HCT116 (cell line): ENCODE measurements around the gene NECAB3. TPM values are rescaled to one million over a fixed set of nuclear protein-coding genes. Genes with fewer than 3 reads are reported as not detected.

Experiments
- ATAC-seq: fragments of 200-7000 bp; cut with Tn5 transposase; 2 replicates; pipeline ENCODE4 v1.9.1; 2020; ENCODE audit warnings: mild to moderate bottlenecking, moderate library complexity
- BruUV-seq: library from RNA; stranded (reverse); fragments of 400-500 nt; replicated peaks from 2 replicates; lab custom pipeline; 2021; lab: Mats Ljungman, UMichigan
- CTCF ChIA-PET: fragments of 300-600 bp; sonication (Branson Sonifier 250); formaldehyde crosslinking; loops from one replicate; lab custom pipeline; 2021; ENCODE audit warnings: antibody characterized with exemption; lab: Charles Lee
- POLR2A ChIA-PET: fragments of 300-600, 350-600 bp; sonication (Branson Sonifier 250); formaldehyde crosslinking; loops from one replicate; lab custom pipeline; 2021; ENCODE audit warnings: antibody characterized with exemption; lab: Charles Lee
- RAD21 ChIA-PET, 2 experiments: fragments of 300-600 bp; sonication (Branson Sonifier 250); formaldehyde crosslinking; loops; one replicate each; lab custom pipeline; 2023; ENCODE audit warnings: low total read pairs in 2 of 2; ENCODE audit not compliant: uncharacterized antibody in 2 of 2, unreplicated experiment in 2 of 2, low non-redundant PET in 1 of 2; lab: Charles Lee
- DNase-seq: peaks from one replicate; pipeline ENCODE4 v3.0.0-alpha.2; 2010; ENCODE audit warnings: low read depth, low spot score
- H2AFZ ChIP-seq: fragments of 200-600 bp; shearing (Covaris generic), sonication (generic); 2 replicates; pipeline ENCODE4 v1.6.1; 2017; ENCODE audit warnings: low read depth, mixed run types, mixed read lengths, antibody characterized with exemption, low read length; ENCODE audit not compliant: poor library complexity, severe bottlenecking
- H3K27ac ChIP-seq: 2 replicates; pipeline ENCODE4 v1.5.1; 2012; ENCODE audit warnings: low read depth, low read length
- H3K27me3 ChIP-seq: fragments of 200-600 bp; sonication (generic); 2 replicates; pipeline ENCODE4 v1.6.1; 2016; ENCODE audit warnings: mixed run types, low read length, mixed read lengths; ENCODE audit not compliant: insufficient read depth
- H3K36me3 ChIP-seq, 2 experiments: fragments of 200-500 bp in 1 of 2; fragments of 200-600 bp in 1 of 2; sonication (Bioruptor generic) in 1 of 2; sonication (generic) in 1 of 2; 2 replicates each; pipeline versions ENCODE4 v1.5.1 to v1.6.1; 2014 to 2016; ENCODE audit warnings: low read length in 2 of 2, inconsistent platforms in 1 of 2, mixed read lengths in 1 of 2, mixed run types in 1 of 2; ENCODE audit not compliant: insufficient read depth in 2 of 2, control insufficient read depth in 1 of 2
- H3K4me1 ChIP-seq, 2 experiments: fragments of 200-600 bp in 1 of 2; sonication (generic) in 1 of 2; 2 replicates each; pipeline versions ENCODE4 v1.5.1 to v1.6.1; 2012 to 2017; ENCODE audit warnings: low read length in 2 of 2, inconsistent platforms in 1 of 2, mild to moderate bottlenecking in 1 of 2, mixed read lengths in 1 of 2, mixed run types in 1 of 2, moderate library complexity in 1 of 2; ENCODE audit not compliant: insufficient read depth in 2 of 2, control insufficient read depth in 1 of 2
- H3K4me2 ChIP-seq: fragments of 200-600 bp; sonication (generic); 2 replicates; pipeline ENCODE4 v1.6.1; 2017; ENCODE audit warnings: mixed run types, low read length, mixed read lengths
- H3K4me3 ChIP-seq, 2 experiments: fragments of 200-600 bp in 1 of 2; sonication (generic) in 1 of 2; replicated peaks in 1 of 2; 2 replicates each; pipeline ENCODE4 v1.5.1; 2011 to 2016; ENCODE audit warnings: low read length in 2 of 2, control low read depth in 1 of 2, low read depth in 1 of 2, mild to moderate bottlenecking in 1 of 2, mixed read lengths in 1 of 2, mixed run types in 1 of 2
- H3K79me2 ChIP-seq: fragments of 200-600 bp; sonication (generic); 2 replicates; pipeline ENCODE4 v1.6.1; 2017; ENCODE audit warnings: mild to moderate bottlenecking, mixed run types, low read length, moderate library complexity, mixed read lengths; ENCODE audit not compliant: insufficient read depth
- H3K9ac ChIP-seq: fragments of 200-600 bp; sonication (generic); 2 replicates; pipeline ENCODE4 v1.6.1; 2016; ENCODE audit warnings: low read length, mixed read lengths
- H3K9me2 ChIP-seq: fragments of 200-600 bp; sonication (generic), shearing (Covaris generic); 2 replicates; pipeline ENCODE4 v1.6.1; 2017; ENCODE audit warnings: mixed run types, mild to moderate bottlenecking, moderate library complexity; ENCODE audit not compliant: insufficient read depth
- H3K9me3 ChIP-seq, 2 experiments: fragments of 200-500 bp in 1 of 2; fragments of 200-600 bp in 1 of 2; sonication (Bioruptor generic) in 1 of 2; sonication (generic) in 1 of 2; 2 replicates each; pipeline ENCODE4 v1.6.1; 2014 to 2017; ENCODE audit warnings: low read length in 2 of 2, mixed read lengths in 2 of 2, inconsistent platforms in 1 of 2, low read depth in 1 of 2, mild to moderate bottlenecking in 1 of 2, mixed run types in 1 of 2, moderate library complexity in 1 of 2; ENCODE audit not compliant: control insufficient read depth in 1 of 2, insufficient read depth in 1 of 2
- H4K20me1 ChIP-seq: fragments of 200-600 bp; sonication (generic), shearing (Covaris generic); 2 replicates; pipeline ENCODE4 v1.6.1; 2017; ENCODE audit warnings: mixed run types, mild to moderate bottlenecking, moderate library complexity; ENCODE audit not compliant: insufficient read depth
- EGR1 ChIP-seq: IDR thresholded peaks from 2 replicates; pipeline ENCODE4 v1.6.1; 2012; ENCODE audit warnings: low read depth
- ELF1 ChIP-seq: IDR thresholded peaks from 2 replicates; pipeline ENCODE4 v1.6.1; 2012; ENCODE audit warnings: low read depth, borderline replicate concordance
- EZH2 ChIP-seq: fragments of 200-600 bp; sonication (generic); IDR thresholded peaks from 2 replicates; pipeline ENCODE4 v1.6.1; 2017; ENCODE audit warnings: antibody characterized with exemption, mixed run types
- EZH2phosphoT487 ChIP-seq: fragments of 200-600 bp; IDR thresholded peaks from 2 replicates; pipeline ENCODE4 v1.6.1; 2018; ENCODE audit warnings: antibody characterized with exemption, borderline replicate concordance
- POLR2AphosphoS5 ChIP-seq: IDR thresholded peaks from 2 replicates; pipeline ENCODE4 v1.6.1; 2011; ENCODE audit warnings: mild to moderate bottlenecking, low read depth, low read length, moderate library complexity
- RAD21 ChIP-seq: IDR thresholded peaks from 2 replicates; pipeline ENCODE4 v1.6.1; 2012; ENCODE audit warnings: low read depth, mild to moderate bottlenecking
- SIN3A ChIP-seq: IDR thresholded peaks from 2 replicates; pipeline ENCODE4 v1.6.1; 2012; ENCODE audit warnings: low read depth
- SP1 ChIP-seq: IDR thresholded peaks from 2 replicates; pipeline ENCODE4 v1.6.1; 2012; ENCODE audit warnings: low read depth
- SRF ChIP-seq: IDR thresholded peaks from 2 replicates; pipeline ENCODE4 v1.6.1; 2012; ENCODE audit warnings: low read depth
- TCF7L2 ChIP-seq: IDR thresholded peaks from 2 replicates; pipeline ENCODE4 v1.7.0; 2011; ENCODE audit warnings: borderline replicate concordance, inconsistent platforms; ENCODE audit not compliant: insufficient read depth, insufficient read length; ENCODE audit errors: extremely low read depth
- YY1 ChIP-seq: IDR thresholded peaks from 2 replicates; pipeline ENCODE4 v1.6.1; 2011; ENCODE audit warnings: low read length, low read depth, moderate library complexity, mild to moderate bottlenecking; ENCODE audit not compliant: insufficient replicate concordance; ENCODE audit errors: extremely low read depth
- ZNF274 ChIP-seq: fragments of 200-500 bp; sonication (Bioruptor generic); IDR thresholded peaks from 2 replicates; pipeline ENCODE4 v1.6.1; 2014; ENCODE audit warnings: mild to moderate bottlenecking, low read depth, low read length, inconsistent platforms
- intact Hi-C: fragments of 100-400 bp; cut with micrococcal nuclease; formaldehyde crosslinking; loops from 2 replicates; pipeline ENCODE4 v1.10.0; 2022
- total RNA-seq: library from RNA; stranded (reverse); gene quantifications from one replicate; pipeline ENCODE4 v1.2.1, GENCODE V29; 2021; ENCODE audit not compliant: unreplicated experiment
- TF ChIP-seq, protein P1 (sequence below): IDR thresholded peaks from 2 replicates; pipeline ENCODE4 v1.6.1; 2012; ENCODE audit warnings: low read depth
- TF ChIP-seq, protein P2 (sequence below): IDR thresholded peaks from 2 replicates; pipeline ENCODE4 v1.6.1; 2012
- TF ChIP-seq, protein P3 (sequence below), 3 experiments: fragments of 200-600 bp in 1 of 3; sonication (generic) in 1 of 3; IDR thresholded peaks in 2 of 3; conservative IDR thresholded peaks in 1 of 3; 2 replicates each; pipeline ENCODE4 v1.5.1; 2012 to 2017; ENCODE audit warnings: low read depth in 2 of 3, low read length in 2 of 3, antibody characterized with exemption in 1 of 3, borderline replicate concordance in 1 of 3, control low read depth in 1 of 3, mild to moderate bottlenecking in 1 of 3, mixed read lengths in 1 of 3, mixed run types in 1 of 3, moderate library complexity in 1 of 3; ENCODE audit not compliant: insufficient read depth in 1 of 3

The NECAB3 gene
- total RNA-seq, 1 experiment from 2014 or later: 48.1 TPM

DNA sequence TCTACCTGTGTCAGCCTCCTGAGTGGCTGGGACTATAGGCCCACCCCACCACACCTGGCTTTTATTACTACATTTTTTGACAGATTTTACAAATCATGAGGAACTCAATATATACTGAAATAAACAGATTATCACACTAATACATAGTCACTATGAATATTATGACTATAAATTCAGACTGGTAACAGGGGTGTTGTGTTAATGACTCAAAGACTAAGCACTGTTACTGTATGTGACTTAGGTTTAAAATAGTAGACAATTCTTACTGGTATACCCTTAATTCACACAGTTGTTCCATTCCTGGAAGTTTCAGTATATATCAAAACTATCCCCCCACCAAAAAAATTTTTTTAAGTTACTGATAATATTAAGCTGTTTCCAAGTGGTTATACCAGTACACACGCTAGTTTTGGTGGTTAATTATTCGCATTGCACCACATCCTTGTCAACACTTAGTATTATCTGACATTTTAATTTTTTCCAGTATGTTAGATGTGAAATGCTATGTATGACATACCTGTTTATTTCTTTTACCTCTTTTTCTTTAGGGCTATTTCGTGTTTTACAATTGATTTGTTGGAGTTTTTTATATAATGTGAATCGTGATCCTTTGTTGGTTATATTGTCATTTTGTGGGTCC, 46.5 kb downstream of the NECAB3 start:
- TF ChIP-seq, protein P1, sequence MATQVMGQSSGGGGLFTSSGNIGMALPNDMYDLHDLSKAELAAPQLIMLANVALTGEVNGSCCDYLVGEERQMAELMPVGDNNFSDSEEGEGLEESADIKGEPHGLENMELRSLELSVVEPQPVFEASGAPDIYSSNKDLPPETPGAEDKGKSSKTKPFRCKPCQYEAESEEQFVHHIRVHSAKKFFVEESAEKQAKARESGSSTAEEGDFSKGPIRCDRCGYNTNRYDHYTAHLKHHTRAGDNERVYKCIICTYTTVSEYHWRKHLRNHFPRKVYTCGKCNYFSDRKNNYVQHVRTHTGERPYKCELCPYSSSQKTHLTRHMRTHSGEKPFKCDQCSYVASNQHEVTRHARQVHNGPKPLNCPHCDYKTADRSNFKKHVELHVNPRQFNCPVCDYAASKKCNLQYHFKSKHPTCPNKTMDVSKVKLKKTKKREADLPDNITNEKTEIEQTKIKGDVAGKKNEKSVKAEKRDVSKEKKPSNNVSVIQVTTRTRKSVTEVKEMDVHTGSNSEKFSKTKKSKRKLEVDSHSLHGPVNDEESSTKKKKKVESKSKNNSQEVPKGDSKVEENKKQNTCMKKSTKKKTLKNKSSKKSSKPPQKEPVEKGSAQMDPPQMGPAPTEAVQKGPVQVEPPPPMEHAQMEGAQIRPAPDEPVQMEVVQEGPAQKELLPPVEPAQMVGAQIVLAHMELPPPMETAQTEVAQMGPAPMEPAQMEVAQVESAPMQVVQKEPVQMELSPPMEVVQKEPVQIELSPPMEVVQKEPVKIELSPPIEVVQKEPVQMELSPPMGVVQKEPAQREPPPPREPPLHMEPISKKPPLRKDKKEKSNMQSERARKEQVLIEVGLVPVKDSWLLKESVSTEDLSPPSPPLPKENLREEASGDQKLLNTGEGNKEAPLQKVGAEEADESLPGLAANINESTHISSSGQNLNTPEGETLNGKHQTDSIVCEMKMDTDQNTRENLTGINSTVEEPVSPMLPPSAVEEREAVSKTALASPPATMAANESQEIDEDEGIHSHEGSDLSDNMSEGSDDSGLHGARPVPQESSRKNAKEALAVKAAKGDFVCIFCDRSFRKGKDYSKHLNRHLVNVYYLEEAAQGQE: no peak
- no peak for TF ChIP-seq EZH2phosphoT487
- no peak for TF ChIP-seq TCF7L2
- TF ChIP-seq SRF: no peak
- TF ChIP-seq, protein P2, sequence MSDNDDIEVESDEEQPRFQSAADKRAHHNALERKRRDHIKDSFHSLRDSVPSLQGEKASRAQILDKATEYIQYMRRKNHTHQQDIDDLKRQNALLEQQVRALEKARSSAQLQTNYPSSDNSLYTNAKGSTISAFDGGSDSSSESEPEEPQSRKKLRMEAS: no peak
- TF ChIP-seq, protein P3, sequence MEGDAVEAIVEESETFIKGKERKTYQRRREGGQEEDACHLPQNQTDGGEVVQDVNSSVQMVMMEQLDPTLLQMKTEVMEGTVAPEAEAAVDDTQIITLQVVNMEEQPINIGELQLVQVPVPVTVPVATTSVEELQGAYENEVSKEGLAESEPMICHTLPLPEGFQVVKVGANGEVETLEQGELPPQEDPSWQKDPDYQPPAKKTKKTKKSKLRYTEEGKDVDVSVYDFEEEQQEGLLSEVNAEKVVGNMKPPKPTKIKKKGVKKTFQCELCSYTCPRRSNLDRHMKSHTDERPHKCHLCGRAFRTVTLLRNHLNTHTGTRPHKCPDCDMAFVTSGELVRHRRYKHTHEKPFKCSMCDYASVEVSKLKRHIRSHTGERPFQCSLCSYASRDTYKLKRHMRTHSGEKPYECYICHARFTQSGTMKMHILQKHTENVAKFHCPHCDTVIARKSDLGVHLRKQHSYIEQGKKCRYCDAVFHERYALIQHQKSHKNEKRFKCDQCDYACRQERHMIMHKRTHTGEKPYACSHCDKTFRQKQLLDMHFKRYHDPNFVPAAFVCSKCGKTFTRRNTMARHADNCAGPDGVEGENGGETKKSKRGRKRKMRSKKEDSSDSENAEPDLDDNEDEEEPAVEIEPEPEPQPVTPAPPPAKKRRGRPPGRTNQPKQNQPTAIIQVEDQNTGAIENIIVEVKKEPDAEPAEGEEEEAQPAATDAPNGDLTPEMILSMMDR (IDR thresholded peaks at IDR 0.05 in 2 of 3, conservative IDR thresholded peaks at IDR 0.05 in 1 of 3; ENCODE audit: borderline replicate concordance in 1 of 3, insufficient read depth in 1 of 3, low read depth in 2 of 3, low read length in 2 of 3): no peak
- TF ChIP-seq ELF1: no peak
- no peak for TF ChIP-seq YY1
- TF ChIP-seq POLR2AphosphoS5: no peak
- TF ChIP-seq ZNF274: no peak
- no peak for TF ChIP-seq SP1
- TF ChIP-seq EGR1: no peak
- TF ChIP-seq RAD21: no peak
- no peak for TF ChIP-seq SIN3A
- no peak for TF ChIP-seq EZH2
- no peaks in the 10 kb centered on the region for H3K4me1 ChIP-seq
- no peaks in the 10 kb centered on the region for H3K9me3 ChIP-seq
- no peaks in the 10 kb centered on the region; a peak in 1 of 4 replicates for H3K36me3 ChIP-seq
- H3K4me2 ChIP-seq: no peak overlapping the region
- no peaks in the 10 kb centered on the region for H3K27me3 ChIP-seq
- ATAC-seq (no peak), DNase-seq (no peak)
- no peaks in the 10 kb centered on the region for H3K9me2 ChIP-seq
- no TSS peak for BruUV-seq
- no peak overlapping the region for H3K9ac ChIP-seq
- RAD21 ChIA-PET: no interaction called here
- H2AFZ ChIP-seq: no peak overlapping the region
- POLR2A ChIA-PET: no interaction called here
- H3K79me2 ChIP-seq: no peaks in the 10 kb centered on the region
- no peak overlapping the region for H3K27ac ChIP-seq
- intact Hi-C loops: no loop called here
- H4K20me1 ChIP-seq: no peaks in the 10 kb centered on the region
- CTCF ChIA-PET: no interaction called here
- no peak overlapping the region for H3K4me3 ChIP-seq
